Measurements from ENCODE around the gene PTGDR2. TPM values are rescaled to one million over a fixed set of nuclear protein-coding genes. Genes with fewer than 3 reads are reported as not detected.
"Not testable (repeated sequence)": the region's sequence is repeated elsewhere in the genome, so short reads cannot be mapped to it uniquely, and the experiment has no call there.

The PTGDR2 gene
- total RNA-seq, 1 experiment from 2014 or later, result not detected

DNA sequence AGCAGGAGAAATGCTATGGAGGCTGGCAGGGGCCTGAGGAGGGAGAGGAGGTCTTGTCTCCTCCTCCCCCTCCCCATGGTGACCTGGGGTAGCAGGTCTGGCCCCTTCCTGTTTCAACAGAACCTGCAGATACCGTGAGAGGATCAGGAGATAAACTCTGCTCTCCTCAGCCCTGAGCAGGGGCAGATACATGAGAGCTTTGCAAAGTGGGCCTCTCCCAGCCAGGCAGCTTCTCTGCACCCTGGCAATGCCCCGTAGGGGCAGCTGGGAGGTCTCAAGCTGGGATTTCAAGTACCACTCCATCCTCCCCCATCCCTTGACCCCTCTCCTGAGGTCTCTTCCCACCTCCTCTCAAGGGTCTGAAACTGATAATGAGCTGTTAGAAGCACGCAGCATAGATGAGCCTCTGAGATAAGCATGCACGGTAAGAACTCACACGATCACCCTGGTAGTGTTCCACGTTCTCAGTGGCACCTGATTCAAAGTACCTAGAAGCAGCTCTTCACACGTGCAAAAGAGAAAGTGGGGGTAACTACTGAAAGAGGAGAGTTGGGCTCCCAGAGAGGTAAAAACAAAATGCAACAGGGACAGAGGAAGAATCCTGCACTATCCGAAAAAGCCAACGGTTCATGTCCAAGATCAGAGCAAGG lies 18.8 kb downstream of the PTGDR2 start:
- no peak for DNase-seq
- H3K4me3 ChIP-seq, result no peak overlapping the region
- no peaks in the 10 kb centered on the region for H3K27me3 ChIP-seq
- H3K36me3 ChIP-seq, result no peaks in the 10 kb centered on the region
- H3K9me3 ChIP-seq, result no peaks in the 10 kb centered on the region

- no peaks in the 10 kb centered on the region for H3K27me3 ChIP-seq
- no peaks in the 10 kb centered on the region for H3K9me3 ChIP-seq
- no peak for DNase-seq
- no peaks in the 10 kb centered on the region for H3K36me3 ChIP-seq
- H3K4me3 ChIP-seq, result no peak overlapping the region
Measured at GRCh38 chr11:60835534-60835846, 20.3 kb downstream of the PTGDR2 start.

DNA sequence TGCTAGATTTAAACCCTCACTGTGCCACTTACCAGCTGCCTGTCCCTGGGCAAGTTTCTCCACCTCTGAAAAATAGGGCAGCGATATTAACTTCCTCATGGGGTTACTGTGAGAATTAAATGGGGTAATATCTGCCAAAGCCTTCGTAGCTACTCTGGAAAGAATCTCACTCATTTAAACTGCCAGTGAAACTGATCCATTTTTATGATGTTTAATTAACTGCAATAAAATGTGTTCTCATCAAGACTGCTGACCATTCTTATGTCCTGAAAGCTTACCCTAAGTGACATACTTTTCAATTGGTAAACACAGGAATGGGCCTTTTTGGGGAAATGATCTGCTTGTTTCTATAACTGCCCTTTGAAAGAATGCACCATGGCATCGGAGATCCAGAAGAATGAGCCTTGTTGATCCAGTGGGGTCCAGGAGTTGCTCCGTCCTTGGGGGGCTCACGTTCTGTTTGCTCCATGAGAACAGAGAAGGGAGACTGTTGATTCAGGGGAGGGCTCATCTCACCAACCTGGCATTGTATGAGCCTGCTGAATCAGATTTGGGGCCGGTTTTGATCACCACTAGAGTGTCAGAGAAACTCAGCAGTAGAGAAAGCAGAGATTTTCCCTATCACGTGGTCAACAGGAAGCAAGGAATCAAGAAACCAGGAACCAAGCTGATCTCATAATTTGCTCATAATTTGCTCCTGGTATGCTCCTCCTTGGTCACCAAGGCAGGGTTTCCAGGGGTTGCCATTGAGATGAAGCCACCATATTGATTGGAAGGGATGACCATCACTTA lies 20.8 kb downstream of the PTGDR2 start:
- no peaks in the 10 kb centered on the region for H3K27me3 ChIP-seq
- no peaks in the 10 kb centered on the region for H3K9me3 ChIP-seq
- no peaks in the 10 kb centered on the region for H3K36me3 ChIP-seq
- no peak for DNase-seq
- H3K4me3 ChIP-seq, result no peak overlapping the region

GRCh38 chr11:60831501-60832079 lies 24.2 kb downstream of the PTGDR2 start:
- Histone ChIP-seq H3K27me3 (no peaks in the 10 kb centered on the region), H3K4me3 (no peak overlapping the region), H3K36me3 (no peaks in the 10 kb centered on the region), H3K9me3 (no peaks in the 10 kb centered on the region)
- DNase-seq, result peak; percentile 48

DNA sequence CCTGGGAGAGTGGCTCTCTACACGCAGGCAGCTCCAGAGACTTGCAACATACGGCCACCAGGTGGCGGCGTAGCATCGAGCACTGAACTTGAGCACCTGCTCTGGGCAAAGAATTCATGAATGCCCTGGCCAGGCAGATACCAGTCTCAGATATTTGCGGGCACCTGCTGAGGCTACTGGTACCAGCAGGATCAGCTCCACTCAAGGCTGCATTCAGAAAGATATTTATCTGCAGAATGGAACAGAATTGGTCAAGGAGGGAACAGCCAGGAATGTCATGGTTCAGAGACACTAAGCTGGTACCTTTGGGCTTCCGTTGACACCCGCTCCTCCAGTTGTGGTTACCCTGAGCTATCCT lies 24.6 kb downstream of the PTGDR2 start:
- Histone ChIP-seq H3K27me3 (no peaks in the 10 kb centered on the region), H3K9me3 (no peaks in the 10 kb centered on the region), H3K4me3 (no peak overlapping the region), H3K36me3 (no peaks in the 10 kb centered on the region)
- DNase-seq, result peak; percentile 65

DNA sequence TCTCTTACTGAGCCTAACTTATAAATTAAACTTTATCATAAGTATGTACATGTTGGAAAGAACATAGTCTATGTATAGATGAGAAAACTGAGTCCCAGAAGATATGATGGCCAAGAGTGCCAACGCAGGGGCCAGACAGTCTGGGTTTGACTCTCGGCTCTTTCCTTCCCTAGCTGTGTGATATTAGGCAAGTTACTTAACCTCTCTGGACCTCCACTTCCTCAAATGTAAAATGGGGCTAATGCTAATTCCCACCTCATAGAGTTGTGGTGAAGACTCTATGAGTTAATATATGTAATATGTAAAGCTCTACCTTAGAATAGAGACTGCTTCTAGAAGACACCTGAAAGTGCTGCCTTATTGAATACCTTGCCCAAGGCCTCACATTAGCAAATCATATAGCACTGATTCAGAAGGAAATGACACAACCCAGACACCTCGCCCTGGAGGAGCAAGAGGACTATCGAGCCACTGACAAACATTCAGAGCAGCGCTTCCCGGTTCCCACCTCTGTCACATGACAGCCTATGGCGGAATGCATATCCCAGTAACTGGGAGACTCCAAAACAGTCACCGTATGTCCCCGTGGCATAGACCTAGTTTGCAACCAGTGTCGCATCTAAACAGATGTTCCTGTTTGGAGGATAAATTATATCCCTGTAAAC lies 25.1 kb downstream of the PTGDR2 start:
- Histone ChIP-seq H3K36me3 (no peaks in the 10 kb centered on the region), H3K27me3 (no peaks in the 10 kb centered on the region), H3K9me3 (no peaks in the 10 kb centered on the region), H3K4me3 (no peak overlapping the region)
- DNase-seq, result no peak

DNA sequence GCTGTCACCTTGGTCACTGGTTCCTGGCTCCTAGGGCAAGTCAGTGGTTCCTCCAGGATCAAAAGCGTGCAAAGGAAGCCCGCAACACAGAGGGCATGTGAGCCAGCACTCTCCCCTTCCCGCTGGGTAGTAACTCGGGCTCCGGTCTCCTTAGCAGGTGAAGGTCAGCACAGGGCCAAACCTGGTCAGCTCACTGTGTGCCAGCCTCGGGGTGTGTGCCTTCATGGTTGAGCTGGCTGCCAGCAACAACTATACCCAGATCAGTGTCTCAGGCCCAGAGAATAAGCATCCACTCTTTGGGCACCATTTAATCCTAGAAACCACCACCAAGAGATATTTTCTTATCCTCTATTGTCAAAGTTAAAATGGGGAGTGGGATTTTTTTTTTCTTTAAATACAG lies 30.0 kb downstream of the PTGDR2 start:
- H3K9me3 ChIP-seq, result no peaks in the 10 kb centered on the region
- no peaks in the 10 kb centered on the region for H3K27me3 ChIP-seq
- no peaks in the 10 kb centered on the region for H3K36me3 ChIP-seq
- no peak overlapping the region for H3K4me3 ChIP-seq
- DNase-seq, result no peak

DNA sequence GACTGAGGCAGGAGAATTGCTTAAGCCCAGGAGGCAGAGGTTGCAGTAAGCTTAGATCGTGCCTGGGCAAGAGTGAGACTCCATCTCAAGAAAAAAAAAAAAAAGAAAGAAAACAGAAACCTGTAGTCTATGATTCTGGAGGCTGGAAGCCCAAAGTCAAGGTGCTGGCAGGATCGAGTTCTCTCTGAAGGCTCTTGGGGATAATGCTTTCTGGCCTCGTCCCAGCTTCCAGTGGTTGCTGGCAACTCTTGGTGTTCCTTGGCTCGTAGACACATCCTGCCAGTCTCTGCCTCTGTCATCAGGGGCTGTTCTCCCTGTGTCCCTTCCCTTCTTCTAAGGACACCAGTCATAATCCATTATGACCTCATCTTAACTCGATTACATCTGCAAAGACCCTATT lies 30.6 kb downstream of the PTGDR2 start:
- no peaks in the 10 kb centered on the region for H3K27me3 ChIP-seq
- H3K9me3 ChIP-seq, result no peaks in the 10 kb centered on the region
- H3K36me3 ChIP-seq, result no peaks in the 10 kb centered on the region
- no peak overlapping the region for H3K4me3 ChIP-seq
- DNase-seq, result no peak

- H3K36me3 ChIP-seq, H3K27me3 ChIP-seq, DNase-seq, H3K9me3 ChIP-seq, H3K4me3 ChIP-seq: not testable (repeated sequence)
Measured at GRCh38 chr11:60823745-60824306, 31.9 kb downstream of the PTGDR2 start.

DNA sequence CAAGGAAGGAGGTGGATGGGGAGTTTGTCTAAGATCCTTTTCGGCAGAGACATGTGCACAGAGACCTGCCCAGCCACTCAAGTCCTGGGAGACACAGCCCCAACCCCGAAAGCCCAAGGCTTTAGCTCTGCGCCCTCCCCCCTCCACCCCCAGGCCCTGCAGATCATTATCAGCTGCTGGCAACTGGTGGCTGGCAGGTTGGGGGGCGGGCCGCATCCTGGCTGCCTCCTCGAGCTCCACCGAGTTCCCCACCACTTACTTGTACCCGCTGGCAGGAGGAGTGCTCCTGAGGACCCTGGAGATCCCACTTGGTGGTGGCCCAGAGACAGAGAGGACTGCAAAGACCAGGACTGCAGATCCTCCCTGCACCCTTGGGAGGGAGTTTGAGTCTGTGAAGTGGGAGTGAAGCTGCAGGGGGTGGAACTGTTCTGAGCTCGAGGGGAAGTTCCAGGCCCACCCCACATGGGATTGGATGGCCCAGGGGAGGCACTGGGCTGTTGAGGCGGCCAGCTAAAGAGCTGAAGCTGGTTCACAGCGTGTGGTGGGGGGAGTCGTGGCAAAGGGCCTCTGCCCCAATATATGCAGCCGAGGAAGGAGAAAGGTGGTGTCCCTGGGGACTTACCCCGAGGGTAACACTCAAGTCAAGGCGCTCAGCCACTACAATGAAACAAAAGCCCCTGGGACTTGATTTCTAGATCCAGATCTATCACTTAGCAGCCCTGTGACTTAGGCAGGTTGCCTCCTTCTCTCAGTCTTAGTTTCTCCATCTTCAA lies 33.7 kb downstream of the PTGDR2 start:
- no peaks in the 10 kb centered on the region for H3K27me3 ChIP-seq
- H3K9me3 ChIP-seq, result peaks cover 3% of the 10 kb centered on the region; the same call in 1 of the 2 replicates
- no peaks in the 10 kb centered on the region for H3K36me3 ChIP-seq
- H3K4me3 ChIP-seq, result no peak overlapping the region
- DNase-seq, result no peak

GRCh38 chr11:60818057-60818456 lies 37.7 kb downstream of the PTGDR2 start:
- Histone ChIP-seq H3K36me3 (no peaks in the 10 kb centered on the region), H3K4me3 (no peak overlapping the region), H3K27me3 (no peaks in the 10 kb centered on the region), H3K9me3 (peaks cover 10% of the 10 kb centered on the region)
- no peak for DNase-seq

GRCh38 chr11:60816590-60817157 lies 39.1 kb downstream of the PTGDR2 start:
- Histone ChIP-seq H3K36me3 (no peaks in the 10 kb centered on the region), H3K9me3 (peaks cover 10% of the 10 kb centered on the region), H3K4me3 (no peak overlapping the region), H3K27me3 (no peaks in the 10 kb centered on the region)
- no peak for DNase-seq

DNA sequence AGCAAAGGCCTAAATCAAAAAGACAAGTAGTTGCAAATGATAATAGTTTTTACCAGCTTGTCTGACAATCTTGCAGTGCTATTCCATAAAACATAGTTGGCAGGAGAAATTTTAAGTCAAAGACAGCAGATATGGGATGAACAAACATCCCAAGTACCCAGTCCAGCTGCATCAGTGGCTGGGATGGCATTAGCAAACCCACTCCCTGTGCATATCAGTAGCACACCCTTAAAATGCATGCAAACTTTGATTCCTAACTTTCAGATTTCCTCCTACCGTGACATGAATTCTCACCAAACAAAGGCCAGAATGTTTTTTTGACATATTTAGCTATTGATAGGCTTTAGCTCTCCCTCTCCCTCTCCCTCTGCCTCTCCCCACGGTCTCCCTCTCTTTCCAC lies 41.6 kb downstream of the PTGDR2 start:
- H3K27me3 ChIP-seq, result no peaks in the 10 kb centered on the region
- DNase-seq, result no peak
- H3K9me3 ChIP-seq, result peaks cover 10% of the 10 kb centered on the region
- no peaks in the 10 kb centered on the region for H3K36me3 ChIP-seq
- H3K4me3 ChIP-seq, result no peak overlapping the region

DNA sequence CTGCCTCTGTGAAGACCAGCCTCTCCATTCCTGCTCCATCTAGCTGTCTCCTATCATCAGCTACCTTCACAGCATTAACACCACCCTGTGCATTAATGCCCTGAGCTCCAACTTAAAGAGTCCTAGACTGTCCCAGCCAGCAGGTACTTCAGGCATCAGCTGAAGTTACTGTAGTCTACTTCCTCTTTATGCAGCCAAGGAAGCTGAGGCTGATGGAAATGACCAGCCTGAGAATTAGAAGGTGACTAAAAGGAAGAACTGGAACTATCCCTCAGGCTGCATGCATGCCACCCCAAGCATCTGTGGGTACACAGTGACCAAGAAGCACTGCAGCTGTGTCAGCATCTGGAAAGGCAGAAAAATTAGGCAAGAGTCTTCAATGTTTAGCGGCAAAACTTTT lies 42.4 kb downstream of the PTGDR2 start:
- DNase-seq, result no peak

DNA sequence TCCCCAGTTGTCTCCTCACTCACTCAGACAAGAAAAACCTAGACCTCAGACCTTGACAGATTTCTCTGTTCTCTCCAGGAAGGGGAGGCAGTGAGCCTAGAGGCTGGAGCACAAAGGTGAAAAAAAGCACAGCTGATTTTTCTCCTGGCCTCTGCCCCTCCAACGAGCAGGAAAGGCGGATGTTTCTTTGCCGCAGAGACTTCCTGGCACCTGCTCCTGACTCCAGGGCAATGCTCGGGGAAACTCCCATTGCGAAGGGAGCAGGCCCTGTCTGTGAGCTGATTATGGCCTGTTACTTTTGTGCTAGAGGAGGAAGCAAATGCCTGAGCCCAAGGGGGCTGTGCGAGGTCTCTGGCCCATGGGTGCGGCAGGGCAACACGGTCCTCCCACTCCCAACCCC lies 45.2 kb downstream of the PTGDR2 start:
- Histone ChIP-seq H3K27me3 (no peaks in the 10 kb centered on the region), H3K9me3 (no peaks in the 10 kb centered on the region), H3K36me3 (no peaks in the 10 kb centered on the region), H3K4me3 (no peak overlapping the region)
- no peak for DNase-seq

More for the DNA sequence above, 42.4 kb downstream of the PTGDR2 start:
- H3K27me3 ChIP-seq, result no peaks in the 10 kb centered on the region
- peaks cover 10% of the 10 kb centered on the region for H3K9me3 ChIP-seq
- no peaks in the 10 kb centered on the region for H3K36me3 ChIP-seq
- no peak overlapping the region for H3K4me3 ChIP-seq

GRCh38 chr11:60810151-60810550 lies 45.6 kb downstream of the PTGDR2 start:
- Histone ChIP-seq H3K9me3 (no peaks in the 10 kb centered on the region), H3K4me3 (no peak overlapping the region), H3K36me3 (no peaks in the 10 kb centered on the region), H3K27me3 (no peaks in the 10 kb centered on the region)
- DNase-seq, result no peak

All from MG63 (cell line).